Stimulated activated CD8-positive, alpha-beta memory T cell treated with anti-CD3 and anti-CD28 coated beads, Interleukin-4, amount 100 ng/mL, for 4 hours (primary cell): ENCODE measurements around the gene RANGRF.
"Not testable (repeated sequence)": the region's sequence is repeated elsewhere in the genome, so short reads cannot be mapped to it uniquely, and the experiment has no call there.

Experiments
- DNase-seq, 2 donors: peaks; one replicate each; pipeline ENCODE4 v3.0.0-alpha.2; 2020; ENCODE audit warnings: low read depth in 2 of 2, low spot score in 1 of 2

RANGRF gene

GRCh38 chr17:8288336-8289102 lies at the start of gene RANGRF:
RANGRF (plus strand) TSS chr17:8288670; CDS start chr17:8288789, 119 bp downstream.
- DNase-seq, result peak; percentile 47 to 66

DNA sequence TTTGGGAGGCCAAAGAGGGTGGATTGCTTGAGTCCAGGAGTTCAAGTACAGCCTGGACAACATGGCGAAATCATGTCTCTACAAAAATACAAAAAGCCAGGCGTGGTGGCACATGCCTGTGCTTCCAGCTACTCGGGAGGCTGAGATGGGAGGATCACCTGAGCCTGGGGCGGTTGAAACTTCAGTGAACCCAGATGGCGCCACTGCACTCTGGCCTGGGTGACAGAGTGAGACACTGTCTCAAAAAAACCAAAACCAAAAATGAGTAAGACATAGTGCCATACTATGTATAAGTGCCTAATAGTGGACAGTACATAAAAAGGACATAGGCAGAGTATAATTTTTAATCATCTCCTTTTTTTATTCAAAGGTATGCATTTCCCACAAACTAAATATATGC lies 44.6 kb upstream of the RANGRF start:
- DNase-seq, result no peak

DNA sequence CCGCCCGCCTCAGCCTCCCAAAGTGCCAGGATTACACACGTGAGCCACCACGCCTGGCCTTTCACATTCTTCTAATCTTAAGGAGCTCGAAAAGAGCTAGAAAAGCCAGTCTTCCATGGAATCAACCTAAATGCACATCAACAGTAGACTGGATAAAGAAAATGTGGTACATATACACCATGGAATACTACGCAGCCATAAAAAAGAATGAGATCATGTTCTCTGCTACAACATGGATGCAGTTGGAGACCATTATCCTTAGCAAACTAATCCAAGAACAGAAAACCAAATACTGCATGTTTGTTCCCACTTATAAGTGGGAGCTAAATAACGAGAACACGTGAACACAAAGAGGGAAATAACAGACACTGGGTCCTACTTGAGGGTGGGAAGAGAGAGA lies 43.7 kb upstream of the RANGRF start:
- no peak for DNase-seq

DNA sequence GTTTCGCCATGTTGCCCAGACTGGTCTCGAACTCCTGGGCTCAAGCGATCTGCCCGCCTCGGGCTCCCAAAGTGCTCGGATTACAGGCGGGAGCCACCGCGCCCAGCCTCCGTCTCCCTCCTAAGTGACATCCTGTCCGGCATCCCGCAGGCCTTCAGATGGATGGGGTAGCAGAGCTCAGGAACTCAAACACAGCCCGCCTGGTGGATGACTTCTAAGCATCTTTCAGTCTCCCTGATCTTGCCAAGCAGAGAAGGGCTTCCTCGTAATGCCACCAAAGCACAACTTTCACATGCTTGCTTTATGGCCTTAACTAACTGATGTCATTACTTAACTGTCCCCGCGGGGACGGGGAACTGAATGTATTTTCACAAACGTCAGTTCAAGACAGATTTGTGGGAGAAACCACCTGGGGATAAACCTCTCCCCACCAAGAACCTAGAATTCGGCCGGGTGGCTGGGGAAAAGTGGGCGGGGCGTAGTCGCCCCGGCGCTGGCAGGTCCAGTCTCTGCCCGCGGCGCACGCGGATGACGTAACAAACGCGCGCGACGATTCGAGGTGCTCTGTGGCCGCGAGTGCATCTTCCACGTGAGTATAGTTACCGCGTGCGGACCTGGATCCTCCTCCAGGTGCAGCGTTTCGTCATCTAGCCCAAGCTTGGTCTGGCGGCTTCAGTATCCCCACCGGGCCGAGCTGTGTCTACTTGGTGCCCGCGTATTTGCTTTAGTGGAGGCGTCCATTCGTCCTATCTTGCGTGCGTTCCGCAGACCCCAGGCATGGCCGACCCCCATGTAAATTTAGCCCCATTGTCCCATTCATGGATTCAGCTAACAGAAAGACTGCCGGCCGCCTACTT lies 39.5 kb upstream of the RANGRF start, which contains the start of gene PFAS:
PFAS (plus strand) TSS at position 539 of the 857 bp plus-strand sequence. CDS start 4,649 bp downstream, outside the sequence.
- DNase-seq, result peak; percentile 95

- DNase-seq, result no peak
Measured at GRCh38 chr17:8249621-8250500, 38.6 kb upstream of the RANGRF start.

GRCh38 chr17:8251411-8251810 lies 37.1 kb upstream of the RANGRF start:
- DNase-seq, result not testable (repeated sequence)

DNA sequence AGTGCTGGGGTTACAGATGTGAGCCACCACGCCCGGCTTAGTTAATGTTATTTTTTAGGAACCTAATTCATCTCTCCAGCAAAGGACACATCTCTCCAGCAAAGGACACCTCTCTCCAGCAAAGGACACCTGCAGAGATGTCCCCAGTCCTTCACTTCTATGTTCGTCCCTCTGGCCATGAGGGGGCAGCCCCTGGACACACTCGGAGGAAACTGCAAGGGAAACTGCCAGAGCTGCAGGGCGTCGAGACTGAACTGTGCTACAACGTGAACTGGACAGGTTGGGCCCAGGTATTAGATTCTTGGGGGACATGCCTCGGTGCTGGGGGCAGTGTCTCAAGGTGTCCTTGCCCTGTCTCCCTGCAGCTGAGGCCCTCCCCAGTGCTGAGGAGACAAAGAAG lies 34.7 kb upstream of the RANGRF start:
- no peak for DNase-seq

- DNase-seq, result no peak
Measured at GRCh38 chr17:8254881-8255280, 33.6 kb upstream of the RANGRF start.

- DNase-seq, result no peak
Measured at GRCh38 chr17:8255499-8255898, 33.0 kb upstream of the RANGRF start.

DNA sequence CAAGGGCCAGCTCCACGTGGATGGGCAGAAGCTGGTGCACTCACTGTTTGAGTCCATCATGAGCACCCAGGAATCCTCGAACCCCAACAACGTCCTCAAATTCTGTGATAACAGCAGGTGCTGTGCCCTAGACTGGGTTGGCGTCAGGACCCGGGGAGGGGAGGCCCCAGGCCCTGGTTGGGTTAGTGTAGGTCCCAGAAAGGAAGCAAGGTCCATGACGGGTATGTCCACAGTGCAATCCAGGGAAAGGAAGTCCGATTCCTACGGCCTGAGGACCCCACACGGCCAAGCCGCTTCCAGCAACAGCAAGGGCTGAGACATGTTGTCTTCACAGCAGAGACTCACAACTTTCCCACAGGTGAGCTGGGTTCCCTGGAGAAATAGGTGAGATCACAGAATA lies 32.2 kb upstream of the RANGRF start:
- no peak for DNase-seq

DNA sequence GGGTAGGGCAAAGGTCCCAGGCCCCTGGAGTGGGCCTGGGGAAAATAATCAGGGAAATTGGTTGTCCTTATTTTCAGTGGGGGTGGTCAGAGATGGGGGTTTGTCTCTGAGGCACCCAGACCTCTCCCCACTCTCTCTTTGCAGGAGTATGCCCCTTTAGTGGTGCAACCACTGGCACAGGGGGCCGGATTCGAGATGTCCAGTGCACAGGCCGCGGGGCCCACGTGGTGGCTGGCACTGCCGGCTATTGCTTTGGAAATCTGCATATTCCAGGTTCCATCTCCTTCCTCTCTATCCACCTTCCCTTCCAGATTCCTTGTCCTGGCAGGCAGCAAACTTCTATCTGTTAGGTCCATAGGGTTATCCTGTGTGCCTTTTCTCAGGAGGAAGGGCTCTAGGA lies 31.8 kb upstream of the RANGRF start:
- no peak for DNase-seq

- DNase-seq, result no peak
Measured at GRCh38 chr17:8257801-8258200, 30.7 kb upstream of the RANGRF start.

- no peak for DNase-seq
Measured at GRCh38 chr17:8264320-8264719, 24.1 kb upstream of the RANGRF start.

GRCh38 chr17:8264836-8265542 lies 23.5 kb upstream of the RANGRF start:
- DNase-seq, result no peak

- DNase-seq, result no peak
Measured at GRCh38 chr17:8266648-8267479, 21.6 kb upstream of the RANGRF start.

DNA sequence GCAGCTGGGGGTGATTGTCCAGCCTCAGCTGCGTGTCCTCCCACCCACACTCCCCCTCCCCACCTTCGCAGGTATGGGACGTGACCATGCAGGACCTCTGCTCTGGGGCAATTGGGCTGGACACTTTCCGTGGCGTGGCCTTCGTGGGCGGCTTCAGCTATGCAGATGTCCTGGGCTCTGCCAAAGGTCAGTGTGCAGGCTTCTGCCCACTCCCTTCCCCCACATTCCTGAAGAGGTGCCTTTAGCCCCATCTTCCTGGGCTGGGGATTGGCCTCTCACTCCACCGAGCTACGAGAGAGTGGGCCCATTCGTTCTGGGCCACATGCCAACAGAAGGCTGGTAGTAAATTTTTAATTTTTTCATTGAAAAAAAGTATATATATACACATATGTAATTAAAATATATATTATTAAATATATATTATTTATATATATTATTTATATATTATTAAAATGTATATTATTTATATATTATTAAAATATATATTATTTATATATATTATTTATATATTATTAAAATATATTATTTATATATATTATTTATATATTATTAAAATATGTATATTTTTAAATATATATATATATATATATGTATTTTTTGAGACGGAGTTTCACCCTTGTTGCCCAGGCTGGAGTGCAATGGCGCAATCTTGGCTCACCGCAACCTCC lies 20.9 kb upstream of the RANGRF start:
- no peak for DNase-seq

DNA sequence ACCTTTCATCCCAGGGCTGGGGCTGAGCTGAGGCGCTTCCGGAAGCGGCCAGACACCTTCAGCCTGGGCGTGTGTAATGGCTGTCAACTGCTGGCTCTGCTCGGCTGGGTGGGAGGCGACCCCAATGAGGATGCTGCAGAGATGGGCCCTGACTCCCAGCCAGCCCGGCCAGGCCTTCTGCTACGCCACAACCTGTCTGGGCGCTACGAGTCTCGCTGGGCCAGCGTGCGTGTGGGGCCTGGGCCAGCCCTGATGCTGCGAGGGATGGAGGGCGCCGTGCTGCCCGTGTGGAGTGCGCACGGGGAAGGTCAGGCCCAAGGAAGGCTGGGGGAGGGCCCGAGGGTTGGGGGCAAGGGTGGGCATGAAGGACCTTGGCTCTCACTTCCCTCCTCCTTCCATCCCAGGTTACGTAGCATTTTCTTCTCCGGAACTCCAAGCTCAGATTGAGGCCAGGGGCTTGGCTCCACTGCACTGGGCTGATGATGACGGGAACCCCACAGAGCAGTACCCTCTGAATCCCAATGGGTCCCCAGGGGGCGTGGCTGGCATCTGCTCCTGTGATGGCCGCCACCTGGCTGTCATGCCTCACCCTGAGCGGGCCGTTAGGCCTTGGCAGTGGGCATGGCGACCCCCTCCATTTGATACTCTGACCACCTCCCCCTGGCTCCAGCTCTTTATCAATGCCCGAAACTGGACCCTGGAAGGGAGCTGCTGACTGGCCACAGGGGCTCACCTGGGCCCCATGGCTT lies 19.7 kb upstream of the RANGRF start:
- DNase-seq, result no peak

- no peak for DNase-seq
Measured at GRCh38 chr17:8272421-8272820, 16.0 kb upstream of the RANGRF start.
